Suprapubic skin (tissue), 3 donors: ENCODE measurements around the gene NOP14.
"Not testable (repeated sequence)": the region's sequence is repeated elsewhere in the genome, so short reads cannot be mapped to it uniquely, and the experiment has no call there.

Source experiments
- POLR2A ChIP-seq, 2 donors: fragments of 450-650 bp; IDR thresholded peaks; one replicate each; pipeline ENCODE4 v1.6.1; 2017; ENCODE audit warnings: antibody characterized with exemption in 2 of 2, mild to moderate bottlenecking in 2 of 2, moderate library complexity in 2 of 2
- TF ChIP-seq, protein P1 (sequence below), 2 donors: fragments of 200-600 bp in 1 of 2; fragments of 450-650 bp in 1 of 2; sonication (generic) in 1 of 2; IDR thresholded peaks; one replicate each; pipeline ENCODE4 v1.5.1; 2016 to 2019; ENCODE audit warnings: antibody characterized with exemption in 2 of 2, mild to moderate bottlenecking in 1 of 2, moderate library complexity in 1 of 2

GRCh38 chr4:2938411-2938810 is 24.8 kb downstream of the NOP14 start:
- TF ChIP-seq, protein P1, sequence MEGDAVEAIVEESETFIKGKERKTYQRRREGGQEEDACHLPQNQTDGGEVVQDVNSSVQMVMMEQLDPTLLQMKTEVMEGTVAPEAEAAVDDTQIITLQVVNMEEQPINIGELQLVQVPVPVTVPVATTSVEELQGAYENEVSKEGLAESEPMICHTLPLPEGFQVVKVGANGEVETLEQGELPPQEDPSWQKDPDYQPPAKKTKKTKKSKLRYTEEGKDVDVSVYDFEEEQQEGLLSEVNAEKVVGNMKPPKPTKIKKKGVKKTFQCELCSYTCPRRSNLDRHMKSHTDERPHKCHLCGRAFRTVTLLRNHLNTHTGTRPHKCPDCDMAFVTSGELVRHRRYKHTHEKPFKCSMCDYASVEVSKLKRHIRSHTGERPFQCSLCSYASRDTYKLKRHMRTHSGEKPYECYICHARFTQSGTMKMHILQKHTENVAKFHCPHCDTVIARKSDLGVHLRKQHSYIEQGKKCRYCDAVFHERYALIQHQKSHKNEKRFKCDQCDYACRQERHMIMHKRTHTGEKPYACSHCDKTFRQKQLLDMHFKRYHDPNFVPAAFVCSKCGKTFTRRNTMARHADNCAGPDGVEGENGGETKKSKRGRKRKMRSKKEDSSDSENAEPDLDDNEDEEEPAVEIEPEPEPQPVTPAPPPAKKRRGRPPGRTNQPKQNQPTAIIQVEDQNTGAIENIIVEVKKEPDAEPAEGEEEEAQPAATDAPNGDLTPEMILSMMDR (IDR thresholded peaks at IDR 0.05), result not testable (repeated sequence)
- not testable (repeated sequence) for TF ChIP-seq POLR2A (IDR thresholded peaks at IDR 0.05)
